Hepatocyte (in vitro differentiated cells): Measurements from ENCODE around the gene GPRASP2. TPM values are rescaled to one million over a fixed set of nuclear protein-coding genes. Genes with fewer than 3 reads are reported as not detected.

Experiments
- DNase-seq: peaks from one replicate; pipeline ENCODE4 v3.0.0-alpha.2; 2016; ENCODE audit warnings: low spot score
- H2AFZ ChIP-seq: fragments of 200-600 bp; sonication (generic); 2 replicates; pipeline ENCODE4 v1.6.0; 2016; ENCODE audit warnings: antibody characterized with exemption, mild to moderate bottlenecking
- H3K27ac ChIP-seq: fragments of 200-600 bp; sonication (generic); 2 replicates; pipeline ENCODE4 v1.5.1; 2016; ENCODE audit warnings: mild to moderate bottlenecking
- H3K27me3 ChIP-seq: fragments of 200-600 bp; sonication (generic); 2 replicates; pipeline ENCODE4 v1.6.1; 2016
- H3K36me3 ChIP-seq: fragments of 200-600 bp; sonication (generic); replicated peaks from 2 replicates; pipeline ENCODE4 v1.5.1; 2016; ENCODE audit warnings: low read depth; ENCODE audit not compliant: insufficient read depth
- H3K4me1 ChIP-seq: fragments of 200-600 bp; sonication (generic); 2 replicates; pipeline ENCODE4 v1.5.1; 2016; ENCODE audit warnings: mild to moderate bottlenecking, moderate library complexity; ENCODE audit not compliant: insufficient read depth
- H3K4me2 ChIP-seq: fragments of 200-600 bp; sonication (generic); 2 replicates; pipeline ENCODE4 v1.6.0; 2016
- H3K4me3 ChIP-seq: fragments of 200-600 bp; sonication (generic); 2 replicates; pipeline ENCODE4 v1.5.1; 2016; ENCODE audit warnings: mild to moderate bottlenecking
- H3K79me2 ChIP-seq: fragments of 200-600 bp; sonication (generic); 2 replicates; pipeline ENCODE4 v1.6.0; 2017; ENCODE audit warnings: mild to moderate bottlenecking
- H3K9me2 ChIP-seq: fragments of 200-600 bp; sonication (generic); replicated peaks from 2 replicates; pipeline ENCODE4 v1.6.0; 2017; ENCODE audit warnings: mild to moderate bottlenecking; ENCODE audit not compliant: insufficient read depth
- H3K9me3 ChIP-seq: fragments of 200-600 bp; sonication (generic); 2 replicates; pipeline ENCODE4 v1.5.1; 2016; ENCODE audit warnings: low read depth, mild to moderate bottlenecking
- H4K20me1 ChIP-seq: fragments of 200-600 bp; sonication (generic); 2 replicates; pipeline ENCODE4 v1.6.0; 2016; ENCODE audit warnings: mild to moderate bottlenecking; ENCODE audit not compliant: insufficient read depth, poor library complexity, severe bottlenecking
- CTCF ChIP-seq: fragments of 200-600 bp; sonication (generic); IDR thresholded peaks from 2 replicates; pipeline ENCODE4 v1.5.1; 2016; ENCODE audit warnings: antibody characterized with exemption, mild to moderate bottlenecking; ENCODE audit not compliant: poor library complexity
- EZH2 ChIP-seq: fragments of 200-600 bp; sonication (generic); IDR thresholded peaks from 2 replicates; pipeline ENCODE4 v1.6.1; 2016; ENCODE audit warnings: antibody characterized with exemption, mild to moderate bottlenecking, borderline replicate concordance
- EZH2phosphoT487 ChIP-seq: fragments of 200-600 bp; sonication (generic); IDR thresholded peaks from one replicate; pipeline ENCODE4 v1.6.1; 2018; ENCODE audit warnings: antibody characterized with exemption, mild to moderate bottlenecking, low read depth, moderate library complexity; ENCODE audit not compliant: unreplicated experiment, severe bottlenecking
- WGBS: methylation state at CpG from one replicate; pipeline ENCODE4 v1.1.6; 2016; ENCODE audit warnings: low lambda C conversion rate; ENCODE audit errors: missing lambda C conversion rate; 5-methylcytosine and 5-hydroxymethylcytosine counted together
- polyA plus RNA-seq: library from polyadenylated mRNA; unstranded; fragments of >200 nt; fragmentation: Nextera tagmentation; extraction: Ambion mirVana; gene quantifications from 2 replicates; pipeline ENCODE4 v1.2.1, GENCODE V29; 2016
- total RNA-seq: library from RNA; depleted of rRNA; stranded (reverse); fragments of >200 nt; gene quantifications from 2 replicates; pipeline ENCODE4 v1.2.3, GENCODE V29; 2014

GPRASP2 gene
- total and polyA plus RNA-seq, 2 experiments from 2014 or later, result 9.3 to 27.6 TPM

- Histone ChIP-seq H3K27me3 (no peaks in the 10 kb centered on the region), H3K4me3 (peak overlapping the region; percentile 55), H3K27ac (peak overlapping the region; percentile 85), H2AFZ (peak overlapping the region; percentile 79), H3K9me2 (no peaks in the 10 kb centered on the region), H3K79me2 (no peaks in the 10 kb centered on the region), H3K4me1 (no peaks in the 10 kb centered on the region), H3K9me3 (no peaks in the 10 kb centered on the region), H3K36me3 (no peaks in the 10 kb centered on the region), H3K4me2 (peak overlapping the region; percentile 76), H4K20me1 (no peaks in the 10 kb centered on the region)
- TF ChIP-seq CTCF (peak; percentile 52), EZH2 (no peak)
- peak; percentile 72 for DNase-seq
- 44% methylated on average over 18 of the region's 23 CpGs for WGBS
These were observed 855 bp downstream of the GPRASP2 start for GRCh38 chrX:102712981-102713625.

- no peaks in the 10 kb centered on the region for H3K27me3 ChIP-seq
- 89% methylated on average over 6 of the region's 6 CpGs for WGBS
These were observed 2.7 kb downstream of the GPRASP2 start for GRCh38 chrX:102714994-102715393.

GRCh38 chrX:102715967-102716366, 3.7 kb downstream of the GPRASP2 start:
- 89% methylated on average over 5 of the region's 5 CpGs for WGBS
- no peaks in the 10 kb centered on the region for H3K36me3 ChIP-seq
- H3K4me3 ChIP-seq, result no peak overlapping the region
- no peak overlapping the region for H2AFZ ChIP-seq
- H3K27me3 ChIP-seq, result no peaks in the 10 kb centered on the region
- no peaks in the 10 kb centered on the region for H3K9me2 ChIP-seq
- no peaks in the 10 kb centered on the region for H3K9me3 ChIP-seq
- no peaks in the 10 kb centered on the region for H3K79me2 ChIP-seq
- no peak overlapping the region for H3K4me2 ChIP-seq
- H3K4me1 ChIP-seq, result no peaks in the 10 kb centered on the region
- H3K27ac ChIP-seq, result no peak overlapping the region
- DNase-seq, result no peak
- TF ChIP-seq CTCF (no peak), EZH2 (no peak), EZH2phosphoT487 (no peak)
- no peaks in the 10 kb centered on the region for H4K20me1 ChIP-seq

More at GRCh38 chrX:102714994-102715393, 2.7 kb downstream of the GPRASP2 start:
- Histone ChIP-seq H3K27ac (no peak overlapping the region), H3K4me1 (no peaks in the 10 kb centered on the region), H2AFZ (no peak overlapping the region), H3K79me2 (no peaks in the 10 kb centered on the region), H3K36me3 (no peaks in the 10 kb centered on the region), H3K4me2 (no peak overlapping the region), H3K9me3 (no peaks in the 10 kb centered on the region), H3K4me3 (no peak overlapping the region), H4K20me1 (no peaks in the 10 kb centered on the region), H3K9me2 (no peaks in the 10 kb centered on the region)
- no peak for DNase-seq
- no peak for TF ChIP-seq EZH2
- TF ChIP-seq CTCF, result no peak
- no peak for TF ChIP-seq EZH2phosphoT487
